Activated B cell treated with CpG ODN at 0.5 μM for 24 hours (primary cell): ENCODE data around the gene MACO1. TPM values are rescaled to one million over a fixed set of nuclear protein-coding genes. Genes with fewer than 3 reads are reported as not detected.

ENCODE experiments used
- ATAC-seq: fragments of 200-7000 bp; cut with Tn5 transposase; one replicate; pipeline ENCODE4 v1.10.0; 2021; ENCODE audit warnings: low read depth, mild to moderate bottlenecking, moderate library complexity
- CTCF ChIA-PET: fragments of 350-600 bp; sonication (Branson Sonifier 250); formaldehyde crosslinking; loops from one replicate; lab custom pipeline; 2021; ENCODE audit warnings: antibody characterized with exemption; lab: Charles Lee
- POLR2A ChIA-PET: fragments of 350-600 bp; sonication (Branson Sonifier 250); formaldehyde crosslinking; loops from one replicate; lab custom pipeline; 2021; ENCODE audit warnings: antibody characterized with exemption; lab: Charles Lee
- DNase-seq: peaks from one replicate; pipeline ENCODE4 v3.0.0; 2022
- H3K27ac Mint-ChIP-seq: one replicate; pipeline ENCODE4 v1.8.0; 2020; ENCODE audit warnings: mixed read lengths
- H3K27me3 Mint-ChIP-seq: one replicate; pipeline ENCODE4 v1.8.0; 2021; ENCODE audit warnings: mixed read lengths
- H3K36me3 Mint-ChIP-seq: one replicate; pipeline ENCODE4 v1.8.0; 2021; ENCODE audit warnings: low read depth, mixed read lengths
- H3K4me1 Mint-ChIP-seq: one replicate; pipeline ENCODE4 v1.8.0; 2021; ENCODE audit warnings: mixed read lengths
- H3K4me3 Mint-ChIP-seq: one replicate; pipeline ENCODE4 v1.8.0; 2020; ENCODE audit warnings: mild to moderate bottlenecking, mixed read lengths
- H3K9me3 Mint-ChIP-seq: one replicate; pipeline ENCODE4 v1.8.0; 2020; ENCODE audit warnings: mixed read lengths
- CTCF ChIP-seq: fragments of 200-600 bp; IDR thresholded peaks from one replicate; pipeline ENCODE4 v1.8.0; 2022; ENCODE audit warnings: antibody characterized with exemption, mild to moderate bottlenecking
- intact Hi-C: fragments of 100-400 bp; cut with micrococcal nuclease; formaldehyde crosslinking; loops from one replicate; pipeline ENCODE4 v1.15.1; 2024
- total RNA-seq: library from RNA; stranded (reverse); gene quantifications from 2 replicates; pipeline ENCODE4 v1.2.3, GENCODE V29; 2022

MACO1 gene
- total RNA-seq, 1 donor from 2014 or later: 19.7 TPM

GRCh38 chr1:25522031-25522655 lies 91.4 kb downstream of the MACO1 start:
- H3K4me3 Mint-ChIP-seq: no peak overlapping the region
- DNase-seq: no peak
- no peak for TF ChIP-seq CTCF
- peaks cover 9% of the 10 kb centered on the region for H3K4me1 Mint-ChIP-seq
- ATAC-seq: peak; percentile 81
- POLR2A ChIA-PET: no interaction called here
- H3K9me3 Mint-ChIP-seq: peaks cover 5% of the 10 kb centered on the region
- CTCF ChIA-PET: interaction anchor here (0.6 to 4.2 kb wide), 3 partner anchors 117 to 288 kb away, joined by 3 to 19 read pairs (median 4); no protein-coding TSS in a partner anchor
- no peak overlapping the region for H3K27ac Mint-ChIP-seq
- intact Hi-C loops: loop anchor here (5.0 to 10.0 kb wide), 3 partner anchors 117 to 290 kb away; partner anchors contain the start of gene RSRP1
- no peaks in the 10 kb centered on the region for H3K36me3 Mint-ChIP-seq
- peaks cover 7% of the 10 kb centered on the region for H3K27me3 Mint-ChIP-seq

GRCh38 chr1:25523542-25523941 lies 92.8 kb downstream of the MACO1 start:
- Mint-ChIP-seq H3K27ac (no peak overlapping the region), H3K27me3 (peaks cover 7% of the 10 kb centered on the region), H3K4me3 (no peak overlapping the region), H3K9me3 (peaks cover 5% of the 10 kb centered on the region), H3K36me3 (no peaks in the 10 kb centered on the region), H3K4me1 (peaks cover 9% of the 10 kb centered on the region)
- intact Hi-C loops: loop anchor here (1.0 to 10.0 kb wide), 4 partner anchors 27 to 289 kb away; partner anchors contain the start of gene RSRP1
- no peak for TF ChIP-seq CTCF
- ATAC-seq: no peak
- CTCF ChIA-PET: no interaction called here
- DNase-seq: no peak
- POLR2A ChIA-PET: no interaction called here

- H3K27ac Mint-ChIP-seq: no peak overlapping the region
- intact Hi-C loops: loop anchor here (5.0 to 10.0 kb wide), 3 partner anchors 120 to 288 kb away; partner anchors contain the start of gene RSRP1
- ChIA-PET POLR2A (no interaction called here), CTCF (no interaction called here)
- H3K9me3 Mint-ChIP-seq: peaks cover 5% of the 10 kb centered on the region
- TF ChIP-seq CTCF: no peak
- DNase-seq: no peak
- peaks cover 9% of the 10 kb centered on the region for H3K27me3 Mint-ChIP-seq
- H3K4me1 Mint-ChIP-seq: peaks cover 9% of the 10 kb centered on the region
- no peaks in the 10 kb centered on the region for H3K36me3 Mint-ChIP-seq
- ATAC-seq: no peak
- no peak overlapping the region for H3K4me3 Mint-ChIP-seq
Observed at GRCh38 chr1:25524568-25525360, 94.1 kb downstream of the MACO1 start.

GRCh38 chr1:25525361-25525688 lies 94.6 kb downstream of the MACO1 start:
- CTCF ChIA-PET: no interaction called here
- Mint-ChIP-seq H3K27ac (no peak overlapping the region), H3K36me3 (no peaks in the 10 kb centered on the region), H3K4me1 (peaks cover 9% of the 10 kb centered on the region), H3K27me3 (peaks cover 9% of the 10 kb centered on the region), H3K4me3 (no peak overlapping the region), H3K9me3 (peaks cover 5% of the 10 kb centered on the region)
- no peak for TF ChIP-seq CTCF
- DNase-seq (no peak), ATAC-seq (no peak)
- POLR2A ChIA-PET: no interaction called here
- intact Hi-C loops: loop anchor here (10.0 kb wide), 2 partner anchors 121 to 281 kb away; partner anchors contain the start of gene RSRP1

GRCh38 chr1:25526753-25527152 lies 96.1 kb downstream of the MACO1 start:
- H3K9me3 Mint-ChIP-seq: peaks cover 5% of the 10 kb centered on the region
- DNase-seq: no peak
- TF ChIP-seq CTCF: no peak
- no peak overlapping the region for H3K4me3 Mint-ChIP-seq
- CTCF ChIA-PET: no interaction called here
- H3K4me1 Mint-ChIP-seq: peaks cover 3% of the 10 kb centered on the region
- H3K27ac Mint-ChIP-seq: no peak overlapping the region
- POLR2A ChIA-PET: no interaction called here
- no peak for ATAC-seq
- peaks cover 9% of the 10 kb centered on the region for H3K27me3 Mint-ChIP-seq
- intact Hi-C loops: loop anchor here (10.0 kb wide), 2 partner anchors 122 to 282 kb away; partner anchors contain the start of gene RSRP1
- H3K36me3 Mint-ChIP-seq: no peaks in the 10 kb centered on the region
